Spleen (tissue), 7 donors: ENCODE results near the gene POLH.
"Not testable (repeated sequence)": the region's sequence is repeated elsewhere in the genome, so short reads cannot be mapped to it uniquely, and the experiment has no call there.

Experiments used
- CTCF ChIP-seq, 11 experiments: fragments of 200-600 bp in 7 of 11; fragments of 450-650 bp in 4 of 11; sonication (generic) in 4 of 11; IDR thresholded peaks in 8 of 11; conservative IDR thresholded peaks in 3 of 11; 1 replicate in 7 of 11; 2 replicates in 4 of 11; pipeline versions ENCODE4 v1.4.0 to v1.8.0; 2016 to 2021; ENCODE audit warnings: antibody characterized with exemption in 11 of 11, inconsistent platforms in 4 of 11, mild to moderate bottlenecking in 1 of 11
- POLR2AphosphoS5 ChIP-seq, 3 donors: sonication (generic); formaldehyde crosslinking; IDR thresholded peaks; one replicate each; pipeline ENCODE4 v1.5.1; 2017; ENCODE audit warnings: antibody characterized with exemption in 3 of 3
- donor health status: DM: no; HTN: no; CAD: no; lungs with moderate emphysema.
- donor health status: DM: no; HTN: no; CAD: no.
- donor health status: DM: no; HTN: no; CAD: no.

GRCh38 chr6:43662948-43663347 is 87.0 kb downstream of the POLH start:
- not testable (repeated sequence) for TF ChIP-seq CTCF (IDR thresholded peaks at IDR 0.05 in 8 of 11, conservative IDR thresholded peaks at IDR 0.05 in 3 of 11); POLR2AphosphoS5 (IDR thresholded peaks at IDR 0.05)
